Activated T-cell treated with anti-CD3 and anti-CD28 coated beads, Interleukin-2, amount 50 U/mL, for 72 hours (primary cell): Measurements from ENCODE around the gene ZFYVE28. TPM values are rescaled to one million over a fixed set of nuclear protein-coding genes. Genes with fewer than 3 reads are reported as not detected.

ENCODE experiments used
- ATAC-seq, 2 donors: fragments of 150-1000 bp; cut with Tn5 transposase; replicated peaks in 1 of 2; 2 replicates each; pipeline ENCODE4 v1.10.0; 2021; ENCODE audit warnings: moderate library complexity in 2 of 2, mild to moderate bottlenecking in 1 of 2
- DNase-seq, 2 donors: peaks; one replicate each; pipeline ENCODE4 v3.0.0; 2021 to 2022; ENCODE audit warnings: mixed read lengths in 1 of 2
- H3K27ac Mint-ChIP-seq: one replicate; pipeline ENCODE4 v1.8.0; 2022; ENCODE audit warnings: mild to moderate bottlenecking, moderate library complexity, mixed read lengths
- H3K27me3 Mint-ChIP-seq: one replicate; pipeline ENCODE4 v1.8.0; 2022; ENCODE audit warnings: low read depth, mixed read lengths
- H3K36me3 Mint-ChIP-seq, 2 donors: one replicate each; pipeline ENCODE4 v1.8.0; 2022; ENCODE audit warnings: mixed read lengths in 2 of 2, mild to moderate bottlenecking in 1 of 2; ENCODE audit not compliant: insufficient read depth in 2 of 2
- H3K4me1 Mint-ChIP-seq: one replicate; pipeline ENCODE4 v1.8.0; 2022; ENCODE audit warnings: low read depth, mixed read lengths
- H3K4me3 Mint-ChIP-seq, 2 donors: one replicate each; pipeline ENCODE4 v1.8.0; 2022; ENCODE audit warnings: mild to moderate bottlenecking in 2 of 2, mixed read lengths in 2 of 2, moderate library complexity in 2 of 2
- H3K9me3 Mint-ChIP-seq, 2 donors: one replicate each; pipeline ENCODE4 v1.8.0; 2022; ENCODE audit warnings: mixed read lengths in 2 of 2
- total RNA-seq, 2 donors: library from RNA; stranded (reverse); gene quantifications; one replicate each; pipeline ENCODE4 v1.2.3, GENCODE V29; 2022

ZFYVE28 gene
- total RNA-seq, 2 donors from 2014 or later, result 14.4 to 24.4 TPM

DNA sequence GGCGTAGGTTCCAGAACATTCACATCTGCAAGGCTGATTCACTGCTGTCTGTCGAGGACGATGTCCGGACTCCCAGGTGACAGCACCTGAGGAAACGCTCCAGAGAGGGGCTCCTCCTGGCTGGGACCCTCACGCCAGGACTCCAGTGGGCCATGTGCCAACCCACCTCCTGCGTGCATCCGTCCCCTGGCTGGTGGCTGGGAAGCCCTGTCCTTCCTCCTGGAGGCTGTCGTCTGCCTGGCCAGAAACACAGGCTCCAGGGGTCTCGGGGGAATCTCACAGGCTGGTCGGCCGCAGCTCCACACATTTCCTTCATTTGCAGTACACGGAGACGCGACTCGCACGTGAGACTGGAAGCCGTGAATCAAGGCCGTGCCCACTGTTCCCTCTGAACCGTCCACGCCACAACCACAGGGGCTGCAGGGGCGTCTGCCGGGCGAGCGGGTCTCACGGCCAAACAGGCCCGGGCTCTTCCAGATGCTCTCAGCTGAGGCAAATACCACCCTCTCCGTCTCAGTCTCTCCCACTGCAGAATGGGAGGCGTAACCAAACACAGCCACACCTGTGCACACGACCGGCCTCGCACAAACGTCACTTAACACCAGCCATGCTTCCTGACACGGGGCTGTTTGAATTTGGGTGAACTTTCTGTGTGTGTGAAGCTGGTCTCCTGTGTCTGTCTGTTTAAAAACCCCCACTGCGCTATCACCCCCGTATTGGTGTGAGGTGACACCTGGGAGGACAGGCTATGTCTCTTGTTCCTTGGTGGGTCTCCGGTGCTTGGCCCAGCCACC lies 117.8 kb downstream of the ZFYVE28 start:
- ATAC-seq (no peak), DNase-seq (no peak)
- Mint-ChIP-seq H3K4me3 (no peak overlapping the region), H3K27ac (no peak overlapping the region), H3K27me3 (no peaks in the 10 kb centered on the region), H3K4me1 (peaks cover 28% of the 10 kb centered on the region), H3K9me3 (no peaks in the 10 kb centered on the region), H3K36me3 (no peaks in the 10 kb centered on the region)

DNA sequence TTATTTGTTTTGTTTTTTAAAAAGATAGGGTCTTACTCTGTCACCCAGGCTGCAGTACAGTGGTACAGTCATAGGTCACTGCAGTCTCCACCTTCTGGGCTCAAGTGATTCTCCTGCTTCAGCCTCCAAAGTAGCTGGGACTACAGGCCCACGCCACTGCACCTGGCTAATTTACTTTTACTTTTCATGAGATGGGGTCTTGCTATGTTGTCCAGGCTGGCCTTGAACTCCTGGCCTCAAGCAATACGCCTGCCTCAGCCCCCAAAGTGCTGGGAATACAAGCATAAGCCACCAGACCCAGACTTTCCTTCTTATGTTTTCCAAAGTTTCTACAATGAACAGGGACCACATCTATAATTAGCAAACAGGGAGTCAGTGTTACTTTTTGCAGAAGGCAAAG lies 118.7 kb downstream of the ZFYVE28 start:
- H3K4me1 Mint-ChIP-seq, result peaks cover 34% of the 10 kb centered on the region
- H3K9me3 Mint-ChIP-seq, result no peaks in the 10 kb centered on the region
- no peaks in the 10 kb centered on the region for H3K36me3 Mint-ChIP-seq
- H3K27ac Mint-ChIP-seq, result no peak overlapping the region
- H3K27me3 Mint-ChIP-seq, result no peaks in the 10 kb centered on the region
- ATAC-seq (no peak), DNase-seq (no peak)
- no peak overlapping the region for H3K4me3 Mint-ChIP-seq

DNA sequence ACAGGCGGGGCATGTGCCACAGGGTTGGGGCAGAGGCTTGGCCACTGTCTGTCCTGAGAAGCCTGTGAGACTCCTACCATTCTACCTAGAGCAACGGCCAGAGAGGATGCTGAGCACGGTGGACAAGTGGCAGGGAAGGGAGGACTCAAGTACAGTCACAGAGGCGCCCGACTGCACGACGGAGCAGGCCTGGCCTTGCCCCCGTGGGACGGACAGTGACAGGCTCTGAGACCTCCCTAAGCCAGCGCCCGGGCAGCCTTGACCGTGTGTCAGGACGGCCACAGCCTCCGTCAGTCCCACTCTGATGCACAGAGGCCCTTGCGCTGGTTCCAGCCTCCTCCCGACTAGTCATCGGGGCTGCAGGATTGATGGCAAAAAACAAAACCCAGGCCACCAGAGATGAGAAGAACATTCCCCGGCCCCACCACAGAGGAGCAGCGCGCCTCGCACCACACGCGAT lies 119.9 kb downstream of the ZFYVE28 start:
- Mint-ChIP-seq H3K27me3 (no peaks in the 10 kb centered on the region), H3K36me3 (peaks cover 3 to 5% of the 10 kb centered on the region in 2 donors), H3K27ac (no peak overlapping the region), H3K4me1 (peaks cover 34% of the 10 kb centered on the region), H3K4me3 (no peak overlapping the region), H3K9me3 (peaks cover 0 to 2% of the 10 kb centered on the region in 2 donors)
- ATAC-seq (peak; percentile 8 to 10), DNase-seq (no peak)

DNA sequence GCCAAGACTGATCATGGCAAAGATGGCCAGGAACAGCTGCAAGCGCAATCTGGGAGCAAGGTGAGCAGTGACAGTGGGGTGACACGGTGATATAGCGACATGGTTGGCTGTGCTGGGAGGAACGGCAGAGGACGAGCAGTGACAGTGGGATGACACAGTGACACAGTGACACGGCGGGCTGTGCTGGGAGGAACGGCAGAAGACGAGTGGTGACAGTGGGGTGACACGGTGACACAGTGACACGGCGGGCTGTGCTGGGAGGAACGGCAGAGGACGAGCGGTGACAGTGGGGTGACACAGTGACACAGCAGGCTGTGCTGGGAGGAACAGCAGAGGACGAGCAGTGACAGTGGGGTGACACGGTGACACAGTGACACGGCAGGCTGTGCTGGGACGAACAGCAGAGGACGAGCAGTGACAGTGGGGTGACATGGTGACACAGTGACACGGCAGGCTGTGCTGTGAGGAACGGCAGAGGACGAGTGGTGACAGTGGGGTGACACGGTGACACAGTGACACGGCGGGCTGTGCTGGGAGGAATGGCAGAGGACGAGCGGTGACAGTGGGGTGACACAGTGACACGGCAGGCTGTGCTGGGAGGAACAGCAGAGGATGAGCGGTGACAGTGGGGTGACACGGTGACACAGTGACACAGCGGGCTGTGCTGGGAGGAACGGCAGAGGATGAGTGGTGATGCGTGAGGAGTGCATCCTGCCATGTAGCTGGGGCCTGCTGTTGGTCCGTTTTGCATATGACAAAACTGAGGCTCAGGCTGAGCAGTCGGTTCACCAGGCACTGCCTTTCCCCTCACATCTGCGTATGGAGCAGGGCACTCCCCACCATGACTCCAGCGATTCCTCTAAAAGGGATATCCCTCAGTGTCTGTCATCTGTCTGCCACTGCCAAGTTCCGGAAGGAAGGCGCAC lies 120.6 kb downstream of the ZFYVE28 start:
- ATAC-seq (peak; percentile 48 to 49), DNase-seq (no peak)
- H3K4me1 Mint-ChIP-seq, result peaks cover 34% of the 10 kb centered on the region
- H3K9me3 Mint-ChIP-seq, result peaks cover 0 to 2% of the 10 kb centered on the region in 2 donors
- H3K36me3 Mint-ChIP-seq, result peaks cover 3 to 5% of the 10 kb centered on the region in 2 donors
- peak overlapping the region; percentile 4 for H3K27ac Mint-ChIP-seq
- no peaks in the 10 kb centered on the region for H3K27me3 Mint-ChIP-seq
- peak overlapping the region in 1 of 2 donors; percentile 37 for H3K4me3 Mint-ChIP-seq

DNA sequence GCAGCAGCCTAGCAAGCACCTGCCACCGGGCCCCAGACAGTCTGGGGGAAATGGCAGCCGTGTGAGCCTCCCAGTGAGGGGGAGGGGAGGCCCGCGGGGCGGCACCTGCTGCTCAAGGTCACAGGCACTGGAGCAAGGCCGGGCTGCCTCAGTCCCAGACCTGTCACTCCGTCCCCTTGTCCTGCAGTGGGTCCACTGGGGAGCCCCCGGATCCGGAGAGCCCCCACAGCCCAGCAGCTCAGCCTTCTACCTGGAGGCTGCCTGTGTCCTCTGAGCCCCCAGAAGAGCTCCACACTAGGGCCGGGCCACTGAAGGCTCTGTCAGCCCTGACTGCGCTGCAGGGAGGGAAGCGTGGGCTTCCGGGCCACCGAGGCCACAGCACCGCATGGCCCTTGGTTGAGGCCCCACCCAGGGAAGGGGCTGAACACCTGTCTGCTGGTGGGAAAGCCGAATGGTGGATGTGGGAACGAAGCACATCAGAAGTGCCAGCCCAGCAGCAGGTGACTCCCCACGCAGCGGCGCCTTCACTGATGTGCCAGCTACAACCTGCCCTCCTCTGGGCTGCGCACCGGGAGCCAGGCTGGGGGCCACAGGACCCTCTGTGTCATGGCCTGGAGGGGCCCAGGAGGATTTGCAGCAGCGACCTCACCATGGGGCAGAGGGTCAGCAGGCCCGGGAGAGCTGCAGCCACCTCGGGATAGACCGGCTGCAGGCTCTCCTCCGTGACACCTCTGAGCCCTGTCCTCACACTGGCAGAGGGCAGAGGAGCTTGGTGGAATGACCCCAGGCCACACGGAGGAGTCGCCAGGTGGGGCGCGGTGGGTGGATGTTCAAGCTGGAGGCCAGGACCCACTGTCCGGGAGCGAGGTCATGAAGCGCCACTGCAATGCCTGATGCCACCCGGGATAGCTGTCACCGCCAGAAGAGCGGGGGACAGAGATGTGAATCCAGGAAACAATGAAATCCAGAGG lies 121.5 kb downstream of the ZFYVE28 start:
- Mint-ChIP-seq H3K9me3 (peaks cover 0 to 2% of the 10 kb centered on the region in 2 donors), H3K27me3 (no peaks in the 10 kb centered on the region), H3K27ac (peak overlapping the region; percentile 4), H3K4me1 (peaks cover 34% of the 10 kb centered on the region), H3K36me3 (peaks cover 3 to 5% of the 10 kb centered on the region in 2 donors), H3K4me3 (peak overlapping the region in 1 of 2 donors; percentile 37)
- DNase-seq, result no peak
- ATAC-seq, result peak; percentile 36 to 42

DNA sequence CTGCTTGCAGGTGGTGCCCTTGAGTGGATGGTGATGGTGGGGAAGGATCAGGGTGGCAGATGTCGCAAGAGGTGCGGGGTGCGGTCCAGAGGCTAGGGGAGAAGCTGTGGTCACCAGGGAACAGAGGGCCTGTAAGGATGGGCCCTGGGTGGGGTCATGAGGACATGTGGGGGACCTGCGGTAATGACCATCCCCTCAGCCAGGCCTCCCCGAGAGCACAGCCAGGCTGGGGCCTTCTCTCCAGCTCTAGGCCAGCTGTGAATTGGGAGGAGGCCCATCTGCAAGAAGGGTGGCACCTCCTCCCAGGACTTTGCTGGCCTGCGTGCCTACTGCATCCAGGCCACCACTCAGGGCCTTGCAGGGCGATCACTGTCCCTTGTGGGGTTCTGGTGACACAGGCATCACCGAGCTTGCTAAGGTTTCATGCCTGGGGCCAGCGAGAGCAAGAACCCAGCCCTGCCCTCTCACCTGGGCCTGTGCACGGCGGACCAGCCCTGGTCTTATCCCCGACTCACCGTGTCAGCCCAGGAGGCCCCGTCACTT lies 122.5 kb downstream of the ZFYVE28 start:
- Mint-ChIP-seq H3K27me3 (no peaks in the 10 kb centered on the region), H3K36me3 (peaks cover 3 to 5% of the 10 kb centered on the region in 2 donors), H3K27ac (no peak overlapping the region), H3K4me1 (peaks cover 41% of the 10 kb centered on the region), H3K9me3 (peaks cover 0 to 2% of the 10 kb centered on the region in 2 donors), H3K4me3 (no peak overlapping the region)
- DNase-seq (no peak), ATAC-seq (no peak)

DNA sequence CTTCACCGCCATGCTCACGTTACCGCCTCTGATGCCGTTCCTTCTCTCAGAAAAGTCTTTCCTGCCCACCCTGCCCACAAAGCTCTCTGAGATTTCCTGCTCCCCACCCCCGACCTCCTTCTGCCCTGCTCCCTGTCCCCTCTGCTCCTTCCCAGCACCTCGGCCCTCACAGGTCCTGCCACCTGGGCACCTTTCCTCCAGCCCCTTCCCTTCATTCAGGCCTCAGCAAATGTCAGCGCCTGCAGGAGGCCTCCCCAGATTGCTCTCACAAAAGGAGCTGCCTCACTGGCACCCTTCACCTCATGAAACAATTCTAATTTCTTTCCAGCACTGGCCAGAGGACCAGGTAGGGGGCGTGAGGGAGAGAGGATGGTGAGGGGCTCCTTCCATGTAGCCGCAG lies 122.9 kb downstream of the ZFYVE28 start:
- H3K4me3 Mint-ChIP-seq, result peak overlapping the region in 1 of 2 donors; percentile 29
- H3K9me3 Mint-ChIP-seq, result peaks cover 0 to 2% of the 10 kb centered on the region in 2 donors
- H3K4me1 Mint-ChIP-seq, result peaks cover 45% of the 10 kb centered on the region
- H3K27me3 Mint-ChIP-seq, result no peaks in the 10 kb centered on the region
- H3K36me3 Mint-ChIP-seq, result peaks cover 3 to 5% of the 10 kb centered on the region in 2 donors
- H3K27ac Mint-ChIP-seq, result no peak overlapping the region
- no peak for DNase-seq
- ATAC-seq, result no peak

DNA sequence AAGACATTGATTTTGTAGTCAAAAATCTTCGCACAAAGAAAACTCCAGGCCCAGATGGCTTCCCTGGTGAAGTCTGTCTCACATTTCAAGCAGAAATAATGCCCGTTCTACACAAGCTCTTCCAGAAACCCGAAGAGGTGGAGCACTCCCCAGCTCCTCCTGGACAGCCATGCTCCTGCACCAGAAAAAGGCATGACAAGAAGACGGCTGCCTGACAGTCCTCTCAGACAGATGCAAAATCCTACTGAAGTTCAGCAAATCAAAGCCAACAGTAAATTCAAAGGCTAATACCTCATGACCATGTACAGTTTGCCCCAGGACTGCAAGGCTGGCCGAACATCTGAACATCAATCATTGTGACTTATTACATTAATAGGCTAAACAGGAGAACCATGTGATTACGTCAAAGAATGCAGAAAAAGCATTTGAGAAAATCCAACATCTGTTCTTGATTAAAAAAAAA lies 125.8 kb downstream of the ZFYVE28 start:
- no peak overlapping the region for H3K4me3 Mint-ChIP-seq
- no peaks in the 10 kb centered on the region for H3K27me3 Mint-ChIP-seq
- DNase-seq, result no peak
- peaks cover 0 to 2% of the 10 kb centered on the region in 2 donors for H3K9me3 Mint-ChIP-seq
- H3K27ac Mint-ChIP-seq, result no peak overlapping the region
- peaks cover 41% of the 10 kb centered on the region for H3K4me1 Mint-ChIP-seq
- ATAC-seq, result no peak
- peaks cover 3 to 5% of the 10 kb centered on the region in 2 donors for H3K36me3 Mint-ChIP-seq

DNA sequence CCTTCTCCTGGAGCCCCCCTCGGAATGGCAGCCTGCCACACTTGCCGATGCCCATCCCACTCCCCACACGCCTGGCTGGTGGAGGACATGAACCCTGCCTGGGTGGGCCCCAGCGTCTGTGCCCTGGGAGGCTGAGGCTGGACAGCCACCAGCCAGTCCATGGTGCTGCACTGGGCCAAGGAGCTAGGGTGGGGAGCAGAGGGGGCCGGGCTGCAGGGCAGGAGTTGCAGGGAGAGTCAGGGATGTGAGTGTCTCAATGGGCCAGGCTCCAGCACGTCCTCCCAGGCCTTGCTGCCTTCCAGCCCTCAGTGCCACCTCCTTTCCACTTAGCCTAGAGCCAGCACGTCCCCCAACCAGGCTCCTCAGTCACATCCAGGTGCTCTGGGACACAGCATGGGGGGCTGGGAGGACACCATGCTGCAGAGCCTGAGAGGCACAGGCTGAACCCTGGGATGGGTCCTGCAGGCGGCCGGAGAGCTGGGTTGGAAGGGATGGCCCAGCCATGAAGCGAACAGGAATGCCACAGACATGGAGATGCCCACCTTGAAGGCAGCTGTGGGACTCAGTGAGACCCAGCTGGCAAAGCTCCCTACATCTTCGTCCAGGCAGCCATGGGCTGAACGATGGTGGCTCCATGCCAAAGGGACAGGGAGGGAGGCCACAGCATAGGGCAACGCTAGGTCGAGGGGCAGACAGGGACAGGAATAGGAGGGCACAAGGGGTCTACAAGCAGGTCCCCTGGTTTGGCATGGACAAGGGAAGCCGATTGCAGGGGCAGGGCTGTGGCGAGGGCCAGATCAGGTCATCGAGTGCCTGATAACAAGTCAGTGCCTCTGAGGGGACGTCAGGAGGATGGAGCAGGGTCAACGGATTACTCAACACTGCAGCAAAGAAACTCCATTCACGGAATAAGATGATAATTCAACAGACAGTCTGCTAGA lies 126.5 kb downstream of the ZFYVE28 start:
- peaks cover 35% of the 10 kb centered on the region for H3K4me1 Mint-ChIP-seq
- ATAC-seq (no peak), DNase-seq (no peak)
- H3K27ac Mint-ChIP-seq, result no peak overlapping the region
- H3K36me3 Mint-ChIP-seq, result peaks cover 3 to 5% of the 10 kb centered on the region in 2 donors
- peaks cover 0 to 2% of the 10 kb centered on the region in 2 donors for H3K9me3 Mint-ChIP-seq
- H3K4me3 Mint-ChIP-seq, result peak overlapping the region in 1 of 2 donors; percentile 77
- no peaks in the 10 kb centered on the region for H3K27me3 Mint-ChIP-seq

DNA sequence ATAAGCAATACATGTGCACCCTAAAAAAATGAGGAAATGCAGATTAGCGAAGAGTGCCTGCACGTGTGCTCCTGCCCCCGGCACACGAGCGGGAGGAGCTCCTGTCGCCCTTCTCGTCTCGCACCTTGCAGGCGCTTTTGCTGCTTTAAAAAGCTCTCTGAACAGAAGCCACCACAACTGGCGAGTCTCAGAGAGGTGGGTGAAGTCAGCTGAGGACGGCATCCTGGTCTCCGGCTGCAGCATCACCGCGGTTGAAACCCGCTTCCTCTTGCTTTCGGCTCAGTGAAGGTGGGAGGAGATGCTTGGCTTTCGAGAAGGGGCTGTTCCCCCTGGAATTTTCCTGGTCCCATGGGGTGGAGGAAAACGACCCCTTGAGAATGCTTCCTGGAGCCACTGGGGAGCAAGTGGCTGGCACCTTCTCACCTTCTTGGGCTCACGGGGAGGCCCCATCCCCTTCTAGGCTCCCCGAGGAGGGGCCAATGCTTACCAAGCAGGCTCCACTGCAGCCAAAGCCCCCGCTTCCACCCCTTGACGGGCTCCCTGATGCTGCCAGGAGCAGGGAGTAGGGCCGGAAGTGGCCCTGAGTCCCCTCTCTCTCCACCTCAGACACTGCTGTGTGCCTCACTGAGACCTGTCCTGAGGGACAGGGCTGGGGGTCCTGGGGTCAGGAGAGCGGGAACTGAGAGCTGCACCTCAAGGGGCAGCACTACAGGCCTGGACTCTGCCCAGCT lies 127.3 kb downstream of the ZFYVE28 start:
- peak; percentile 61 to 68 for DNase-seq
- Mint-ChIP-seq H3K36me3 (peaks cover 3 to 5% of the 10 kb centered on the region in 2 donors), H3K27ac (peak overlapping the region; percentile 57), H3K4me3 (peak overlapping the region; percentile 77 to 82), H3K9me3 (peaks cover 0 to 2% of the 10 kb centered on the region in 2 donors), H3K27me3 (no peaks in the 10 kb centered on the region), H3K4me1 (peaks cover 29% of the 10 kb centered on the region)
- peak; percentile 84 to 90 for ATAC-seq

DNA sequence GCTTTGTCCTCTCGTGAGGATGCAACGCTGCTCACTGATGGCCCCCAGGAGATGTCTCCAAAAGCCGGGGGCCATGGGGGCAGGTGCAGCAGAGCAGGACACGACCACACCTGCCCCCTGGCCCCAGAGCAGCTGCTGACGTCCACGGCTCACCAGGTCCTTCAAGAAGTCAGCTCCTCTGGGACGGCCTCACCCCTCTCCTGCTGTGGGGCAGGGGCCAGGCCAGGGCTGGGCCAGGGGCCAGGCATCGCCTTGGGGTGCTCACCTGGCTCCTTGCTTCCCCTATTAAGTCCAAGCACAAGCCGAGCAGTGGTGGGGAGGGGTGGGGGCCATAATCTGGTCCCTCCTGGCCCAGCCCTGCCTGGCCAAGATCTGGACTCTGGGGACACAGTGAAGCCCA lies 128.0 kb downstream of the ZFYVE28 start:
- ATAC-seq (peak; percentile 8 to 14), DNase-seq (no peak)
- peaks cover 23% of the 10 kb centered on the region for H3K4me1 Mint-ChIP-seq
- no peaks in the 10 kb centered on the region for H3K27me3 Mint-ChIP-seq
- H3K36me3 Mint-ChIP-seq, result peaks cover 3 to 5% of the 10 kb centered on the region in 2 donors
- H3K4me3 Mint-ChIP-seq, result peak overlapping the region; percentile 77 to 82
- H3K9me3 Mint-ChIP-seq, result peaks cover 0 to 2% of the 10 kb centered on the region in 2 donors
- no peak overlapping the region for H3K27ac Mint-ChIP-seq
